ENCODE data around the gene TENM4.

DNA sequence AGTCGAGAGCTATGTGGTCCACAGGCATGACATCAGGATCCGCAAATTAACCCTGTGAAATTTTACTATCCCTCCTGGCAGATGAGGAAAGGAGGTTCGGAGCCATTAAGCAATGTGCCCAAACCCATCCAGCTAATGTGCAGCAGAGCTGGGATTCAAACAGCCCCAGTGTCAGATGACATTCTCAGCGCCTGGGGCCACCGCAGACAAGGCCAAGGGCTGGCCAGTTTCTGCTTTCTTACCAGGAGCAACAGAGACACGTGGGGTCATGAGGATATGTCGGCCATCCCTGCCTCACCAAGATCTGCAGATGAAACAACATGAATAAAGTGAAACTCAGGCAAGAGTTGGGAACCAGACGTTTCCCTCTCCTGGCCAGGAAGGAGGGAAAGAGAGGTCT is 110.2 kb downstream of the TENM4 start:
- no peak for TF ChIP-seq EP300 (IDR thresholded peaks at IDR 0.05)
- TF ChIP-seq POLR2AphosphoS5 (IDR thresholded peaks at IDR 0.05), result no peak
- TF ChIP-seq, protein P1, sequence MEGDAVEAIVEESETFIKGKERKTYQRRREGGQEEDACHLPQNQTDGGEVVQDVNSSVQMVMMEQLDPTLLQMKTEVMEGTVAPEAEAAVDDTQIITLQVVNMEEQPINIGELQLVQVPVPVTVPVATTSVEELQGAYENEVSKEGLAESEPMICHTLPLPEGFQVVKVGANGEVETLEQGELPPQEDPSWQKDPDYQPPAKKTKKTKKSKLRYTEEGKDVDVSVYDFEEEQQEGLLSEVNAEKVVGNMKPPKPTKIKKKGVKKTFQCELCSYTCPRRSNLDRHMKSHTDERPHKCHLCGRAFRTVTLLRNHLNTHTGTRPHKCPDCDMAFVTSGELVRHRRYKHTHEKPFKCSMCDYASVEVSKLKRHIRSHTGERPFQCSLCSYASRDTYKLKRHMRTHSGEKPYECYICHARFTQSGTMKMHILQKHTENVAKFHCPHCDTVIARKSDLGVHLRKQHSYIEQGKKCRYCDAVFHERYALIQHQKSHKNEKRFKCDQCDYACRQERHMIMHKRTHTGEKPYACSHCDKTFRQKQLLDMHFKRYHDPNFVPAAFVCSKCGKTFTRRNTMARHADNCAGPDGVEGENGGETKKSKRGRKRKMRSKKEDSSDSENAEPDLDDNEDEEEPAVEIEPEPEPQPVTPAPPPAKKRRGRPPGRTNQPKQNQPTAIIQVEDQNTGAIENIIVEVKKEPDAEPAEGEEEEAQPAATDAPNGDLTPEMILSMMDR (IDR thresholded peaks at IDR 0.05), result no peak
